ENCODE results near the gene UPP2.

The UPP2 gene

GRCh38 chr2:158184556-158185343 is 83.1 kb downstream of the UPP2 start:
- no peak overlapping the region for H3K4me3 ChIP-seq (ENCODE audit: low read depth, low read length)
- DNase-seq (ENCODE audit: low read depth): no peak
- no peak for TF ChIP-seq CTCF (IDR thresholded peaks at IDR 0.05; ENCODE audit: insufficient read depth, low read depth, low read length, missing control alignments)
